SK-N-SH treated with all-trans-retinoic acid at 6 μM for 48 hours (cell line): ENCODE results near the gene RTF1.

ENCODE experiments used
- ATAC-seq: fragments of 200-7000 bp; cut with Tn5 transposase; 3 replicates; pipeline ENCODE4 v1.9.1; 2020; ENCODE audit warnings: mild to moderate bottlenecking, moderate library complexity
- ARNTL ChIP-seq: fragments of 450-650 bp; formaldehyde crosslinking; IDR thresholded peaks from 2 replicates; pipeline ENCODE4 v1.5.0; 2020; ENCODE audit warnings: low read depth, mild to moderate bottlenecking, moderate library complexity, borderline replicate concordance
- BACH2 ChIP-seq: fragments of 250-450 bp; sonication (Bioruptor Pico); IDR thresholded peaks from 2 replicates; pipeline ENCODE4 v1.9.0; 2021; ENCODE audit warnings: mild to moderate bottlenecking, borderline replicate concordance
- CREB5 ChIP-seq: fragments of 250-450 bp; sonication (Bioruptor Pico); IDR thresholded peaks from 2 replicates; pipeline ENCODE4 v1.5.1; 2020; ENCODE audit warnings: low read depth, mild to moderate bottlenecking, moderate library complexity
- CSDC2 ChIP-seq: fragments of 250-450 bp; sonication (Bioruptor Pico); IDR thresholded peaks from 2 replicates; pipeline ENCODE4 v1.5.0; 2020; ENCODE audit warnings: mild to moderate bottlenecking, moderate library complexity
- CSRNP3 ChIP-seq: fragments of 250-450 bp; sonication (Bioruptor Pico); IDR thresholded peaks from 2 replicates; pipeline ENCODE4 v1.5.1; 2021; ENCODE audit warnings: mild to moderate bottlenecking, moderate library complexity
- ESRRG ChIP-seq: fragments of 250-450 bp; sonication (Bioruptor Pico); IDR thresholded peaks from 2 replicates; pipeline ENCODE4 v1.6.1; 2021; ENCODE audit warnings: mild to moderate bottlenecking
- GLIS3 ChIP-seq: fragments of 250-450 bp; sonication (Bioruptor Pico); IDR thresholded peaks from 2 replicates; pipeline ENCODE4 v1.5.0; 2020; ENCODE audit warnings: mild to moderate bottlenecking, moderate library complexity
- OSR1 ChIP-seq: fragments of 250-450 bp; sonication (Bioruptor Pico); IDR thresholded peaks from 2 replicates; pipeline ENCODE4 v1.8.0; 2022; ENCODE audit warnings: moderate library complexity, mild to moderate bottlenecking, inconsistent platforms
- PATZ1 ChIP-seq: fragments of 250-450 bp; sonication (Bioruptor Pico); IDR thresholded peaks from 2 replicates; pipeline ENCODE4 v1.8.0; 2020; ENCODE audit warnings: mild to moderate bottlenecking, moderate library complexity, borderline replicate concordance
- PPARA ChIP-seq: fragments of 250-450 bp; sonication (Bioruptor Pico); IDR thresholded peaks from 2 replicates; pipeline ENCODE4 v1.5.0; 2020; ENCODE audit warnings: mild to moderate bottlenecking, borderline replicate concordance
- RARB ChIP-seq: fragments of 250-450 bp; sonication (Bioruptor Pico); IDR thresholded peaks from 2 replicates; pipeline ENCODE4 v1.8.0; 2021; ENCODE audit warnings: mild to moderate bottlenecking, moderate library complexity
- SNAI2 ChIP-seq: fragments of 250-450 bp; sonication (Bioruptor Pico); IDR thresholded peaks from 2 replicates; pipeline ENCODE4 v1.5.0; 2020; ENCODE audit warnings: mild to moderate bottlenecking, moderate library complexity
- TCF4 ChIP-seq: fragments of 250-450 bp; sonication (Bioruptor Pico); IDR thresholded peaks from 2 replicates; pipeline ENCODE4 v1.8.0; 2021; ENCODE audit warnings: mild to moderate bottlenecking, moderate library complexity, borderline replicate concordance
- TOX ChIP-seq: fragments of 250-450 bp; sonication (Bioruptor Pico); IDR thresholded peaks from 2 replicates; pipeline ENCODE4 v1.8.0; 2021; ENCODE audit warnings: mild to moderate bottlenecking, moderate library complexity, borderline replicate concordance
- ZC3H10 ChIP-seq: fragments of 250-450 bp; sonication (Bioruptor Pico); IDR thresholded peaks from 2 replicates; pipeline ENCODE4 v1.5.1; 2021; ENCODE audit warnings: mild to moderate bottlenecking, moderate library complexity
- ZFP3 ChIP-seq: fragments of 250-450 bp; sonication (Bioruptor Pico); IDR thresholded peaks from 2 replicates; pipeline ENCODE4 v1.5.0; 2020; ENCODE audit warnings: mild to moderate bottlenecking, moderate library complexity
- ZFP30 ChIP-seq: fragments of 450-650 bp; formaldehyde crosslinking; IDR thresholded peaks from 2 replicates; pipeline ENCODE4 v1.5.0; 2022; ENCODE audit warnings: mild to moderate bottlenecking, moderate library complexity
- ZNF565 ChIP-seq: fragments of 450-650 bp; formaldehyde crosslinking; conservative IDR thresholded peaks from 2 replicates; pipeline ENCODE4 v1.5.0; 2020; ENCODE audit warnings: low read depth, mild to moderate bottlenecking, moderate library complexity
- ZNF70 ChIP-seq: fragments of 450-650 bp; formaldehyde crosslinking; IDR thresholded peaks from 2 replicates; pipeline ENCODE4 v1.5.0; 2020; ENCODE audit warnings: mild to moderate bottlenecking, moderate library complexity
- ZNF8 ChIP-seq: fragments of 450-650 bp; formaldehyde crosslinking; IDR thresholded peaks from 2 replicates; pipeline ENCODE4 v1.5.0; 2020; ENCODE audit warnings: mild to moderate bottlenecking, moderate library complexity

Gene RTF1

GRCh38 chr15:41484937-41485625, 68.2 kb downstream of the RTF1 start:
- no peak for ATAC-seq
- TF ChIP-seq ESRRG (CRISPR knock-in tag), result no peak
- TF ChIP-seq ZC3H10 (CRISPR knock-in tag), result no peak
- TF ChIP-seq ZNF8 (CRISPR knock-in tag), result no peak
- no peak for TF ChIP-seq CREB5 (CRISPR knock-in tag)
- no peak for TF ChIP-seq TOX (CRISPR knock-in tag)
- TF ChIP-seq CSRNP3 (CRISPR knock-in tag), result no peak
- no peak for TF ChIP-seq ZFP30 (CRISPR knock-in tag)

- no peak for TF ChIP-seq PPARA (CRISPR knock-in tag)
- TF ChIP-seq RARB (CRISPR knock-in tag), result no peak
- no peak for TF ChIP-seq OSR1 (CRISPR knock-in tag)
- no peak for TF ChIP-seq ZNF70 (CRISPR knock-in tag)
- no peak for TF ChIP-seq CREB5 (CRISPR knock-in tag)
- TF ChIP-seq GLIS3 (CRISPR knock-in tag), result no peak
- TF ChIP-seq CSDC2, result no peak
- no peak for TF ChIP-seq ZFP30 (CRISPR knock-in tag)
- no peak for TF ChIP-seq ESRRG (CRISPR knock-in tag)
- no peak for TF ChIP-seq PATZ1 (CRISPR knock-in tag)
- no peak for TF ChIP-seq TOX (CRISPR knock-in tag)
- TF ChIP-seq SNAI2, result no peak
- no peak for TF ChIP-seq ZNF8 (CRISPR knock-in tag)
- TF ChIP-seq CSRNP3 (CRISPR knock-in tag), result no peak
- no peak for ATAC-seq
Measured at GRCh38 chr15:41486286-41486685, 69.4 kb downstream of the RTF1 start.

- TF ChIP-seq ARNTL (no peak), OSR1 (CRISPR knock-in tag) (no peak), ZFP3 (no peak), ZFP30 (CRISPR knock-in tag) (no peak), ZC3H10 (CRISPR knock-in tag) (no peak), SNAI2 (no peak), CSDC2 (no peak), ZNF70 (CRISPR knock-in tag) (no peak), RARB (CRISPR knock-in tag) (no peak), PPARA (CRISPR knock-in tag) (no peak), ZNF8 (CRISPR knock-in tag) (no peak), TOX (CRISPR knock-in tag) (no peak), ZNF565 (CRISPR knock-in tag) (no peak)
- no peak for ATAC-seq
Measured at GRCh38 chr15:41487381-41487780, 70.5 kb downstream of the RTF1 start.

GRCh38 chr15:41487802-41488201, 70.9 kb downstream of the RTF1 start:
- no peak for ATAC-seq
- TF ChIP-seq PATZ1 (CRISPR knock-in tag) (no peak), TCF4 (no peak), OSR1 (CRISPR knock-in tag) (no peak), CSDC2 (no peak), ARNTL (no peak), CREB5 (CRISPR knock-in tag) (no peak), PPARA (CRISPR knock-in tag) (no peak), BACH2 (CRISPR knock-in tag) (no peak), ESRRG (CRISPR knock-in tag) (no peak), ZFP30 (CRISPR knock-in tag) (no peak)
